Measurements from ENCODE around the gene TMEM255B. TPM values are rescaled to one million over a fixed set of nuclear protein-coding genes. Genes with fewer than 3 reads are reported as not detected.
A peak's percentile ranks its signal among the peaks of the same experiment; 100 is the strongest.

TMEM255B gene
- total and polyA plus RNA-seq, 9 donors: 0.60 to 18.6 (median 7.9) TPM

- H3K4me3 ChIP-seq: peak overlapping the region; percentile 82
- no peaks in the 10 kb centered on the region for H3K27me3 ChIP-seq
- peaks cover 26% of the 10 kb centered on the region for H3K4me1 ChIP-seq (ENCODE audit: insufficient read depth)
- 2 to 5% (median 3%) methylated on average over 45 to 60 of the region's 60 CpGs for WGBS, 3 donors
- H3K9me3 ChIP-seq: no peaks in the 10 kb centered on the region
- intact Hi-C loops (cut with DNase I): loop anchor here (2.0 to 5.0 kb wide), 3 partner anchors 41 to 64 kb away; no protein-coding TSS in a partner anchor
- DNase-seq: peak; percentile 46 to 71 (median 63)
- no peak for TF ChIP-seq POLR2A (IDR thresholded peaks at IDR 0.05)
- TF ChIP-seq CTCF (IDR thresholded peaks at IDR 0.05): no peak
- TF ChIP-seq EP300 (IDR thresholded peaks at IDR 0.05): no peak
- peak overlapping the region; percentile 87 to 89 for H3K27ac ChIP-seq
- H3K36me3 ChIP-seq: no peaks in the 10 kb centered on the region
Measured at GRCh38 chr13:113862931-113863523, 104.0 kb downstream of the TMEM255B start.

GRCh38 chr13:113863524-113864272, 104.7 kb downstream of the TMEM255B start, which contains the start of gene GAS6:
TSS of gene GAS6 (minus strand) at chr13:113864076. CDS start at chr13:113863920, 156 bp downstream.
- peak within 1 kb of the TSS; percentile 87 to 89 for H3K27ac ChIP-seq
- no peaks in the 10 kb centered on the region for H3K27me3 ChIP-seq
- no peaks in the 10 kb centered on the region for H3K36me3 ChIP-seq
- WGBS, 3 donors: 1% methylated on average over 80 to 116 of the region's 116 CpGs
- H3K4me1 ChIP-seq (ENCODE audit: insufficient read depth): peaks cover 26% of the 10 kb centered on the region
- DNase-seq: peak; percentile 66 to 82 (median 75)
- H3K9me3 ChIP-seq: no peaks in the 10 kb centered on the region
- peak within 1 kb of the TSS; percentile 82 for H3K4me3 ChIP-seq
- intact Hi-C loops (cut with DNase I): loop anchor here (2.0 to 5.0 kb wide), 3 partner anchors 41 to 64 kb away; no protein-coding TSS in a partner anchor
- TF ChIP-seq CTCF (IDR thresholded peaks at IDR 0.05): no peak
- no peak for TF ChIP-seq EP300 (IDR thresholded peaks at IDR 0.05)
- no peak for TF ChIP-seq POLR2A (IDR thresholded peaks at IDR 0.05)

- WGBS, 3 donors: 2 to 3% (median 3%) methylated on average over 10 of the region's 10 CpGs
- intact Hi-C loops (cut with DNase I): loop anchor here (5.0 kb wide), 2 partner anchors 42 to 63 kb away; no protein-coding TSS in a partner anchor
- Histone ChIP-seq H3K4me3 (peak overlapping the region; percentile 82), H3K36me3 (no peaks in the 10 kb centered on the region), H3K27ac (peak overlapping the region; percentile 87 to 89), H3K4me1 (ENCODE audit: insufficient read depth) (peaks cover 25% of the 10 kb centered on the region), H3K9me3 (no peaks in the 10 kb centered on the region), H3K27me3 (no peaks in the 10 kb centered on the region)
- TF ChIP-seq POLR2A (IDR thresholded peaks at IDR 0.05): no peak
- TF ChIP-seq EP300 (IDR thresholded peaks at IDR 0.05): no peak
- TF ChIP-seq CTCF (IDR thresholded peaks at IDR 0.05): no peak
- DNase-seq: peak in 2 of 5 donors; percentile 26 to 50
Measured at GRCh38 chr13:113864273-113864890, 105.4 kb downstream of the TMEM255B start.

- Histone ChIP-seq H3K9me3 (no peaks in the 10 kb centered on the region), H3K4me1 (ENCODE audit: insufficient read depth) (peaks cover 15% of the 10 kb centered on the region), H3K4me3 (no peak overlapping the region), H3K27me3 (no peaks in the 10 kb centered on the region), H3K27ac (no peak overlapping the region), H3K36me3 (no peaks in the 10 kb centered on the region)
- TF ChIP-seq POLR2A (IDR thresholded peaks at IDR 0.05): no peak
- TF ChIP-seq EP300 (IDR thresholded peaks at IDR 0.05): no peak
- no peak for TF ChIP-seq CTCF (IDR thresholded peaks at IDR 0.05)
- intact Hi-C loops (cut with DNase I): no loop called here
- 82 to 93% (median 92%) methylated on average over 4 of the region's 4 CpGs for WGBS, 3 donors
- DNase-seq: no peak
Measured at GRCh38 chr13:113865427-113865826, 106.4 kb downstream of the TMEM255B start.
